ACC112 (cell line): ENCODE results near the gene ATXN2.
"Not testable (repeated sequence)": the region's sequence is repeated elsewhere in the genome, so short reads cannot be mapped to it uniquely, and the experiment has no call there.

Source experiments
- H2AFZ ChIP-seq: fragments of 200-600 bp; sonication (generic); one replicate; pipeline ENCODE4 v1.6.0; 2017; ENCODE audit warnings: antibody characterized with exemption, low read length; ENCODE audit not compliant: unreplicated experiment
- H3K27ac ChIP-seq: fragments of 200-600 bp; sonication (generic); 2 replicates; pipeline ENCODE4 v1.5.1; 2014; ENCODE audit warnings: low read depth, mild to moderate bottlenecking, antibody characterized with exemption, low read length, moderate library complexity
- H3K27me3 ChIP-seq: fragments of 200-600 bp; sonication (generic); 2 replicates; pipeline ENCODE4 v1.6.1; 2014; ENCODE audit warnings: mild to moderate bottlenecking, antibody characterized with exemption, low read length, moderate library complexity, mixed read lengths; ENCODE audit not compliant: insufficient read depth
- H3K36me3 ChIP-seq: fragments of 200-600 bp; sonication (generic); 2 replicates; pipeline ENCODE4 v1.6.1; 2016; ENCODE audit warnings: mild to moderate bottlenecking, antibody characterized with exemption, low read length, moderate library complexity, mixed read lengths; ENCODE audit not compliant: insufficient read depth
- H3K4me1 ChIP-seq: fragments of 200-600 bp; sonication (generic); one replicate; pipeline ENCODE4 v1.6.1; 2016; ENCODE audit warnings: low read length, mixed read lengths; ENCODE audit not compliant: insufficient read depth, unreplicated experiment, control insufficient read depth
- H3K4me3 ChIP-seq: fragments of 200-600 bp; sonication (generic); 2 replicates; pipeline ENCODE4 v1.5.1; 2014; ENCODE audit warnings: mild to moderate bottlenecking, low read depth, low read length
- H3K79me2 ChIP-seq: fragments of 200-600 bp; sonication (generic); one replicate; pipeline ENCODE4 v1.6.0; 2016; ENCODE audit warnings: low read length; ENCODE audit not compliant: control insufficient read depth, unreplicated experiment, insufficient read depth

The ATXN2 gene

DNA sequence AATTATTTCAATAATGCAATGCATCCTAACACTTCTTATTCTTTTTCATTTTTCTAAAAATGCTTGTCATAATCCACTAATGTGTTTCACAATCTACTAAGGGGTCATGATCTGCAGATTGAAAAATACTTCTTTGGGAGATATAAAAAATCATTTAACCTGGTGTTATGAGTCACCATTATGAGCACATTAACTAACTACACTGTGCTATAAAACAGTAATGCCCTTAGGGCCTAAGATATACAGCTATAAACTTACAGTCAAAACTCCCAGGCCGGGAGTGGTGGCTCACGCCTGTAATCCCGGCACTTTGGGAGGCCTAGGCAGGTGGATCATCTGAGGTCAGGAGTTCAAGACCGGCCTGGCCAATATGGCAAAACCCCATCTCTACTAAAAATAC, 14.2 kb downstream of the ATXN2 start:
- Histone ChIP-seq H3K4me3 (no peak overlapping the region), H3K79me2 (peaks cover 92% of the 10 kb centered on the region), H2AFZ (no peak overlapping the region), H3K36me3 (0 out of 2 replicates have a peak, but pooled peaks cover 3% of the 10 kb centered on the region), H3K4me1 (peaks cover 5% of the 10 kb centered on the region), H3K27me3 (no peaks in the 10 kb centered on the region), H3K27ac (no peak overlapping the region)

DNA sequence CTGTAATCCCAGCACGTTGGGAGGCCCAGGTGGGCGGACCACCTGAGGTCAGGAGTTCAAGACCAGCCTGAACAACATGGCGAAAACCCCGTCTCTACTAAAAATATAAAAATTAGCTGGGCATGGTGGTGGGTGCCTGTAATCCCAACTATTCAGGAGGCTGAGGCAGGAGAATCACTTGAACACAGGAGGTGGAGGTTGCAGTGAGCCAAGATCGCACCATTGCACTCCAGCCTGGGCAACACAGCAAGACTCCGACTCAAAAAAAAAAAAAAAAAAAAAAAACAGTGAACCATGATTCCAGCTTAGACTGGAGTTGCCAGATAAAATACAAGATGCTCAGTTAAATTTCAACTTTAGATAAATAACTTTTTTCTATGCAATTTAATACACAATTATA, 15.6 kb downstream of the ATXN2 start:
- peaks cover 89% of the 10 kb centered on the region for H3K79me2 ChIP-seq
- H3K36me3 ChIP-seq: not testable (repeated sequence)

DNA sequence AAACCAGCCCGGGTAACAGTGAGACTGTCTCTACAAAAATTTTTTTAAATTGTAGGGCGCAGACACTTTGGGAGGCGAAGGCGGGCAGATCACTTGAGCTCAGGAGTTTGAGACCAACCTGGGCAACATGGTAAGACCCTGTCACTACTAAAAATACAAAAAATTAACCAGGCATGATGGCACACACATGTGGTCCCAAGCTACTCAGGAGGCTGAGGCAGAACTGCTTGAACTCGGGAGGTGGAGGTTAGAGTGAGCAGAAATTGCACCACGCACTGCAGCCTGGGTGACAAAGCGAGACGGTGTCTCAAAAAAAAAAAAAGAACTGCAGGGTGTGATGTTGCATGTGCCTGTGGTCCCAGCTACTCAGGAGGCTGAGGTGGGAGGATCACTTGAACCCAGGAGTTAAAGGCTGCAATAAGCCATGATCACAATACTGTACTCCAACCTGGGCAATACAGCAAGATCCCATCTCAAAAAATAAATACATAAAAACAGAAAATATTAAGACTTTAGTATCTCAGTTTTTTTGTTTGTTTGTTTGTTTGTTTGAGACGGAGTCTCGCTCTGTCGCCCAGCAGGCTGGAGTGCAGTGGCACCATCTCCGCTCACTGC, 16.9 kb downstream of the ATXN2 start:
- H3K36me3 ChIP-seq: peaks cover 3% of the 10 kb centered on the region; the same call in 1 of the 2 replicates
- H3K4me1 ChIP-seq: peaks cover 27% of the 10 kb centered on the region
- H3K27ac ChIP-seq: no peak overlapping the region
- H3K4me3 ChIP-seq: no peak overlapping the region
- H3K79me2 ChIP-seq: peaks cover 87% of the 10 kb centered on the region
- no peaks in the 10 kb centered on the region for H3K27me3 ChIP-seq
- no peak overlapping the region for H2AFZ ChIP-seq

More for the DNA sequence above, 15.6 kb downstream of the ATXN2 start:
- not testable (repeated sequence) for H3K4me3 ChIP-seq, H3K27me3 ChIP-seq, H2AFZ ChIP-seq, H3K27ac ChIP-seq
- peaks cover 17% of the 10 kb centered on the region for H3K4me1 ChIP-seq

DNA sequence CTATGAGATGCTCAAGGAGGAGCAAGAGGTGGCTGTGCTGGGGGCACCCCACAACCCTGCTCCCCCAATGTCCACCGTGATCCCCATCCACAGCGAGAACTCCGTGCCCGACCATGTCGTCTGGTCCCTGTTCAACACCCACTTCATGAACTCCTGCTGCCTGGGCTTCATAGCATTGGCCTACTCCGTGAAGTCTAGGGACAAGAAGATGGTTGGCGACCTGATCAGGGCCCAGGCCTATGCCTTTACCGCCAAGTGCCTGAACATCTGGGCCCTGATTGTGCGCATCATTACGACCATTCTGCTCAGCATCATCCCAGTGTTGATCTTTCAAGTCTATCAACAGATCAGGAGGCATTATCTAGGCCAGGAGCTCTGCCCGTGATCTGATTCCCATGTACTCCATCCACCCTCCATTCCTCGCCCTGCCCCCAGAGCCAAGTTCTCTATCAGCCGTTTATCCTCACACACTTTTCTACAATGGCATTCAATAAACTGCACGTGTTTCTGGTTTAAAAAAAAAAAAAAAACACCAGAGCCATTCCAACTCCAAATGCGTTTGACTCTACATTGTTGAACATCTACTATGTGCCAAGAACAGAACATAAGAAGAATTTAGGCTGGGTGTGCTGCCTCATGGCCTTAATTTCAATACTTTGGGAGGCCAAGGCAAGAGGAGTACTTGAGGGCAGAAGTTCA, 17.5 kb downstream of the ATXN2 start:
- Histone ChIP-seq H3K79me2 (peaks cover 85% of the 10 kb centered on the region), H3K4me3 (no peak overlapping the region), H3K27me3 (no peaks in the 10 kb centered on the region), H3K27ac (no peak overlapping the region), H3K36me3 (peaks cover 3% of the 10 kb centered on the region; the same call in 1 of the 2 replicates), H2AFZ (no peak overlapping the region), H3K4me1 (peaks cover 27% of the 10 kb centered on the region)

DNA sequence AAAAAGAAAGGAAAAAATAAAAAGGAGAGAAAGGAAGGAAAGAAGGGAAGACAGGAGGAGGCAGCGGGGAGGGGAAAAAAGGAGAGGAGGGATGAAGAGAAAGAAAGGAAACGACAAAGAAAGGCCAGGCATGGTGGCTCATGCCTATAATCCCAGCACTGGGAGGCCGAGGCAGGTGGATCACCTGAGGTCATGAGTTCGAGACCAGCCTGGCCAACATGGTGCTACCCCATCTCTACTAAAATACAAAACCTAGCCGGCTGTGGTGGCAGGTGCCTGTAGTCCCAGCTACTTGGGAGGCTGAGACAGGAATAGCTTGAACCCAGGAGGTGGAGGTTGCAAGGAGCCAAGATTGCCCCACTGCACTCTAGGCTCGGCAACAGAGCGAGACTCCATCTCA, 18.4 kb downstream of the ATXN2 start:
- no peak overlapping the region for H2AFZ ChIP-seq
- no peaks in the 10 kb centered on the region for H3K27me3 ChIP-seq
- H3K36me3 ChIP-seq: peaks cover 3% of the 10 kb centered on the region; the same call in 1 of the 2 replicates
- H3K79me2 ChIP-seq: peaks cover 84% of the 10 kb centered on the region
- peaks cover 27% of the 10 kb centered on the region for H3K4me1 ChIP-seq
- H3K4me3 ChIP-seq: no peak overlapping the region
- H3K27ac ChIP-seq: no peak overlapping the region

DNA sequence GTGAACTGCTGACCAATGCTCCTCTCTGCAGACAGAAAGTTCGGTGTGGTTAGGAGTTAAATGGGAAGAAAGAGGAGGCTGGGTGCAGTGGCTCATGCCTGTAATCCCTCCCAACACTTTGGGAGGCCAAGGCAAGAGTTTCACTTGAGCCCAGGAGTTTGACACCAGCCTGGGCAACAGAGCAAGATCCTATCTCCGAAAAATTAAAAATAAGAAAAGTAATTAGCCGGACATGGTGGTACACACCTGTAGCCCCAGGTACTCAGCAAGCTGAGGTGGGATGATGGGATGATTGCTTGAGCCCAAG, 19.0 kb downstream of the ATXN2 start:
- Histone ChIP-seq H3K36me3 (peaks cover 3% of the 10 kb centered on the region; the same call in 1 of the 2 replicates), H3K4me1 (peaks cover 23% of the 10 kb centered on the region), H3K27ac (no peak overlapping the region), H2AFZ (no peak overlapping the region), H3K79me2 (peaks cover 84% of the 10 kb centered on the region), H3K27me3 (no peaks in the 10 kb centered on the region), H3K4me3 (no peak overlapping the region)

DNA sequence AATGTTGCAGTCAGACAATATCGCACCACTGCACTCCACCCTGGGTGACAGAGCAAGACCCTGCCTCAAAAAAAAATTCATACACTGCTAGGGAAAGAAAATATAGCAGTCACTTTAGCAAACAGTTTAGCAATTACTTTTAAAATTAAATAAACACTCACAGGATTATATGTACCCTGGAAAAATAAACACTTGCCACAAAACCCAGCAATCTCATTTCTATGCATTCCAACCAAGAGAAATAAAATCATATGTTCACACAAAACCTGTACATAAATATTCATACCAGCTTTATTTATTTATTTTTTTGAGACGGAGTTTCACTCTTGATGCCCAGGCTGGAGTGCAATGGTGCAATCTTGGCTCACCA, 20.2 kb downstream of the ATXN2 start:
- Histone ChIP-seq H3K27me3 (no peaks in the 10 kb centered on the region), H3K79me2 (peaks cover 86% of the 10 kb centered on the region), H3K27ac (peak overlapping the region; percentile 74), H3K4me1 (peaks cover 29% of the 10 kb centered on the region), H3K36me3 (peaks cover 3% of the 10 kb centered on the region; the same call in 1 of the 2 replicates), H3K4me3 (0 out of 2 replicates have a peak overlapping the region, but pooled peaks have one; percentile 14), H2AFZ (no peak overlapping the region)

DNA sequence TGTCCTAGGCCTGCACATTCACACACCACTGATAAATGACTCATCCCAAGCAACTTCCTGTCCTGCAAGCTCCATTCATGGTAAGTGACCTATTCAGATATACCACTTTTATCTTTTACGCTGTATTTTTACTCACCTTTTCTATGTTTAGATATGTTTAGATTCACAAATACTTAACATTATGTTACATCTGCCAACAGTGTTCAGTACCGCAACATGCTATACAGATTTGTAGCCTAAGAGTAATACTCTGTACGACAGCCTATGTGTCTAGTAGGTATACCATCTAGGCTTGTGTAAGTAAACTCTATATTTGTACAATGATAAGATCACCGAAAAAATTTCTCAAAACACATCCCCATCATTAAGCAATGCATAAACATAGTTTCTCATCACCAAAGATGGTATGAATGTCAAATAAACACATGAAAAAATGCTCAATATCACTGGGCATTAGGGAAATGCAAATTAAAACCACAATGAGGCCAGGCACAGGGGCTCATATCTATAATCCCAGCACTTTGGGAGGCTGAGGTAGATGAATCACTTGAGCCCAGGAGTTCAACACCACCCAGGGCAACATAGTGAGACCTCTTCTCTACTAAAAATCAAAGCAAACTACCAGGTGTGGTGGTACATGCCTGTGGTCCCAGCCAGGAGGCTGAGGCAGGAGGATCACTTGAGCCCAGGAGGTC, 20.7 kb downstream of the ATXN2 start:
- Histone ChIP-seq H3K27me3 (no peaks in the 10 kb centered on the region), H3K79me2 (peaks cover 86% of the 10 kb centered on the region), H2AFZ (no peak overlapping the region), H3K4me3 (0 out of 2 replicates have a peak overlapping the region, but pooled peaks have one; percentile 14), H3K36me3 (peaks cover 3% of the 10 kb centered on the region; the same call in 1 of the 2 replicates), H3K27ac (peak overlapping the region; percentile 74), H3K4me1 (peaks cover 29% of the 10 kb centered on the region)

DNA sequence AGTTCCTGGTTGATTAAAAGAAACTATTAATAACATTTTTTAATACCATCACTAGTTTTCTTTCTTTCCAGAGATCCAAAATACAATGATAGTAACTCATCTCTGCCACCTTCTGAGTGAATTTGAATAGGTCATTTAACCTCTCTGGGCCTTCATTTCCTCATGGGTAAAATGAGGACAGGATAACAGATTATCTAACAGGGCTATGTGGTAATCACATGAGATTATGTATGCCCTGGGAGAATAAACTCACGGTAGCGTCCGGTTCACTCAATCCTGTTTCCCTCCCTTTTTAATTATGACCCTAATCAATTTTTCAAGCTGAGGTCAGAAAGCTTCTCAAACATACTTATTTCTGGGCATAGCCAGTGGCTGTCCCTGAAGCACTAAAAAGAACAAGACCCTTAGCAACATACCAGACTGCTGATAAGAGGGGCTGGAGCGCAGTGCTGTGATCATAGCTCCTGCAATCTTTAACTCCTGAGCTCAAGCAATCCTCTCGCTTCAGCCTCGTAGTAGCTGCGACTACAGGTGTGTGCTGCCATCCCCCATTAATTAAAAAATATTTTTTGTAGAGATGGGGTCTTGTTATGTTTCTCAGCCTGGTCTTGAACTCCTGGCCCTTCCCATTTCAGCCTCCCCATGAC, 24.2 kb downstream of the ATXN2 start:
- peaks cover 45% of the 10 kb centered on the region for H3K4me1 ChIP-seq
- H3K36me3 ChIP-seq: no peaks in the 10 kb centered on the region; the same call in 1 of the 2 replicates
- no peaks in the 10 kb centered on the region for H3K27me3 ChIP-seq
- H2AFZ ChIP-seq: no peak overlapping the region
- H3K4me3 ChIP-seq: no peak overlapping the region
- H3K79me2 ChIP-seq: peaks cover 87% of the 10 kb centered on the region
- no peak overlapping the region for H3K27ac ChIP-seq

DNA sequence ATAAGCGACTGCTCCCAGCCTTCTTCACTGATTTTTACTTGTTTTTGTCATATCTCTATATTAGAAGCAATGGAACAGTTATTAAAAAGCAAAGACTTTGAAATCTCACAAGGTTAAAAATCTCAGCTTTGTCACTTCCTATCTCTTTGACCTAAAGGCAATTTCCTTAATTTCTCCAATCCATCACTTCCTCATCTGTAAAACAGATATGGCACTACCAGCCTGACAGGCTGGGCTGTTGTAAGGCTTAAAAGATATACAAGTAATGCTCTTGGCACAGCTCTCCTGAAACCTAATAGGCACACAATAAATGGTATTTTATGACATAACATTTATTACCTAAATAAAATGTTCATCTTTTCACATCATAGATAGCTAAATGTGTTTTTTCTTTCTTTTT, 25.6 kb downstream of the ATXN2 start:
- Histone ChIP-seq H3K36me3 (no peaks in the 10 kb centered on the region; the same call in 1 of the 2 replicates), H3K4me3 (no peak overlapping the region), H3K4me1 (peaks cover 48% of the 10 kb centered on the region), H3K27ac (no peak overlapping the region), H3K79me2 (peaks cover 90% of the 10 kb centered on the region), H2AFZ (no peak overlapping the region), H3K27me3 (no peaks in the 10 kb centered on the region)
